Right cardiac atrium (tissue), 5 donors: ENCODE measurements around the gene ZNF629. TPM values are rescaled to one million over a fixed set of nuclear protein-coding genes. Genes with fewer than 3 reads are reported as not detected.
A peak's percentile ranks its signal among the peaks of the same experiment; 100 is the strongest.

Experiments used
- ATAC-seq, 2 donors: fragments of 200-7000 bp; cut with Tn5 transposase; one replicate each; pipeline versions ENCODE4 v1.8.0 to v1.9.1; 2020; ENCODE audit warnings: moderate library complexity in 2 of 2, mild to moderate bottlenecking in 1 of 2
- DNase-seq, 3 donors: peaks; one replicate each; pipeline ENCODE4 v3.0.0-alpha.2; 2020
- H3K27ac ChIP-seq: one replicate; pipeline ENCODE4 v1.5.1; 2013; ENCODE audit warnings: mild to moderate bottlenecking, low read length, control low read depth, moderate library complexity
- H3K27me3 ChIP-seq: one replicate; pipeline ENCODE4 v1.6.1; 2013; ENCODE audit not compliant: control insufficient read depth, insufficient read depth
- H3K4me1 ChIP-seq: one replicate; pipeline ENCODE4 v1.6.1; 2013; ENCODE audit warnings: low read length; ENCODE audit not compliant: control insufficient read depth, insufficient read depth
- H3K4me3 ChIP-seq: one replicate; pipeline ENCODE4 v1.5.1; 2013; ENCODE audit warnings: low read length, control low read depth
- H3K9me3 ChIP-seq: one replicate; pipeline ENCODE4 v1.6.1; 2013; ENCODE audit warnings: low read length; ENCODE audit not compliant: control insufficient read depth
- WGBS: extraction: QIAGEN DNeasy Blood & Tissue Kit; methylation state at CpG from one replicate; pipeline ENCODE4 v1.1.7; 2013; 5-methylcytosine and 5-hydroxymethylcytosine counted together
- intact Hi-C, 4 donors: fragments of 100-400 bp; cut with DNase I; formaldehyde crosslinking; loops; one replicate each; pipeline versions ENCODE4 v1.11.0 to v1.14.0; 2022 to 2023
- polyA plus RNA-seq: library from polyadenylated mRNA; stranded (reverse); fragments of 200-250 nt; gene quantifications from one replicate; pipeline ENCODE4 v1.2.3, GENCODE V29; 2013
- total RNA-seq, 4 donors: library from RNA; stranded (reverse); fragmentation: NEBNext Ultra II Directional; extraction: Animal tissue kit (Norgen Biotek cat#: 25700); gene quantifications; one replicate each; pipeline ENCODE4 v1.2.1, GENCODE V29; 2021
- donor health status: healthy with polysubstance abuse.
- donor health status: DM: no; HTN: yes; CAD: no.
- donor health status: DM: no; HTN: no; CAD: no.
- donor health status: DM: no; HTN: yes; CAD: no; lungs with severe emphysema.
- donor health status: DM: yes; HTN: yes; CAD: no.

The ZNF629 gene
- total and polyA plus RNA-seq, 5 donors = 15.2 to 25.1 (median 24.6) TPM

- Histone ChIP-seq H3K4me1 (peaks cover 9% of the 10 kb centered on the region), H3K9me3 (no peaks in the 10 kb centered on the region), H3K4me3 (no peak overlapping the region), H3K27me3 (no peaks in the 10 kb centered on the region), H3K27ac (no peak overlapping the region)
- DNase-seq = peak in 1 of 3 donors; percentile 56
- 78% methylated on average over 29 of the region's 29 CpGs for WGBS
- no peak for ATAC-seq
- intact Hi-C loops = loop anchor here in 1 of 4 donors (10.0 kb wide), 1 partner anchor 62 kb away; no protein-coding TSS in a partner anchor
Measured at GRCh38 chr16:30766206-30766932, 20.6 kb downstream of the ZNF629 start.

- intact Hi-C loops = loop anchor here in 1 of 4 donors (10.0 kb wide), 1 partner anchor 60 kb away; no protein-coding TSS in a partner anchor
Measured at GRCh38 chr16:30764816-30765465, 22.1 kb downstream of the ZNF629 start.

GRCh38 chr16:30764086-30764485, 22.9 kb downstream of the ZNF629 start:
- DNase-seq = peak in 1 of 3 donors; percentile 38
- Histone ChIP-seq H3K27ac (no peak overlapping the region), H3K4me3 (no peak overlapping the region), H3K27me3 (no peaks in the 10 kb centered on the region), H3K9me3 (no peaks in the 10 kb centered on the region), H3K4me1 (peaks cover 9% of the 10 kb centered on the region)
- ATAC-seq = no peak
- 91% methylated on average over 11 of the region's 11 CpGs for WGBS
- intact Hi-C loops = loop anchor here in 1 of 4 donors (10.0 kb wide), 1 partner anchor 59 kb away; no protein-coding TSS in a partner anchor

More at GRCh38 chr16:30764816-30765465, 22.1 kb downstream of the ZNF629 start:
- Histone ChIP-seq H3K4me3 (no peak overlapping the region), H3K9me3 (no peaks in the 10 kb centered on the region), H3K27me3 (no peaks in the 10 kb centered on the region), H3K4me1 (peaks cover 9% of the 10 kb centered on the region), H3K27ac (no peak overlapping the region)
- 93% methylated on average over 12 of the region's 12 CpGs for WGBS
- peak in 1 of 3 donors; percentile 26 for DNase-seq
- no peak for ATAC-seq

- H3K27me3 ChIP-seq = no peaks in the 10 kb centered on the region
- WGBS = 67% methylated on average over 15 of the region's 15 CpGs
- peak overlapping the region; percentile 91 for H3K4me3 ChIP-seq
- H3K27ac ChIP-seq = no peak overlapping the region
- DNase-seq (peak in 1 of 3 donors; percentile 37), ATAC-seq (no peak)
- intact Hi-C loops = loop anchor here in 1 of 4 donors (10.0 kb wide), 1 partner anchor 58 kb away; no protein-coding TSS in a partner anchor
- no peaks in the 10 kb centered on the region for H3K9me3 ChIP-seq
- peaks cover 9% of the 10 kb centered on the region for H3K4me1 ChIP-seq
Measured at GRCh38 chr16:30762991-30763725, 23.8 kb downstream of the ZNF629 start.

GRCh38 chr16:30761928-30762902, 24.8 kb downstream of the ZNF629 start, which contains the start of the genes CFAP119 and RNF40:
Gene CFAP119 (minus strand): TSS chr16:30762062. CDS start chr16:30761748, 314 bp downstream.
Gene RNF40 (plus strand): TSS chr16:30762322. CDS start chr16:30762546, 224 bp downstream.
- peak; percentile 96 to 98 (median 98) for DNase-seq
- H3K4me3 ChIP-seq = peak within 1 kb of the TSS; percentile 91
- intact Hi-C loops = loop anchor here in 1 of 4 donors (10.0 kb wide), 1 partner anchor 57 kb away; no protein-coding TSS in a partner anchor
- H3K4me1 ChIP-seq = peaks cover 9% of the 10 kb centered on the region
- under 1% methylated on average over 60 of the region's 60 CpGs for WGBS
- H3K9me3 ChIP-seq = no peaks in the 10 kb centered on the region
- no peaks in the 10 kb centered on the region for H3K27me3 ChIP-seq
- peak; percentile 96 to 97 for ATAC-seq
- H3K27ac ChIP-seq = peak within 1 kb of the TSS; percentile 82

- DNase-seq (peak in 1 of 3 donors; percentile 60), ATAC-seq (peak; percentile 24 to 46)
- Histone ChIP-seq H3K27me3 (no peaks in the 10 kb centered on the region), H3K9me3 (no peaks in the 10 kb centered on the region), H3K27ac (no peak overlapping the region), H3K4me1 (peaks cover 9% of the 10 kb centered on the region), H3K4me3 (peak overlapping the region; percentile 73)
- intact Hi-C loops = loop anchor here in 1 of 4 donors (10.0 kb wide), 1 partner anchor 57 kb away; no protein-coding TSS in a partner anchor
- WGBS = under 1% methylated on average over 64 of the region's 64 CpGs
Measured at GRCh38 chr16:30761427-30761927, 25.5 kb downstream of the ZNF629 start.

- peaks cover 9% of the 10 kb centered on the region for H3K4me1 ChIP-seq
- DNase-seq = peak in 1 of 3 donors; percentile 5
- peak overlapping the region; percentile 73 for H3K4me3 ChIP-seq
- no peaks in the 10 kb centered on the region for H3K27me3 ChIP-seq
- H3K27ac ChIP-seq = no peak overlapping the region
- no peak for ATAC-seq
- intact Hi-C loops = loop anchor here in 1 of 4 donors (10.0 kb wide), 1 partner anchor 56 kb away; no protein-coding TSS in a partner anchor
- WGBS = 28% methylated on average over 26 of the region's 26 CpGs
- H3K9me3 ChIP-seq = no peaks in the 10 kb centered on the region
Measured at GRCh38 chr16:30760577-30761426, 26.2 kb downstream of the ZNF629 start.

GRCh38 chr16:30760001-30760559, 26.9 kb downstream of the ZNF629 start:
- intact Hi-C loops = loop anchor here in 1 of 4 donors (10.0 kb wide), 1 partner anchor 55 kb away; no protein-coding TSS in a partner anchor
- H3K9me3 ChIP-seq = no peaks in the 10 kb centered on the region
- no peak for ATAC-seq
- H3K27me3 ChIP-seq = no peaks in the 10 kb centered on the region
- DNase-seq = peak in 1 of 3 donors; percentile 18
- H3K27ac ChIP-seq = no peak overlapping the region
- 88% methylated on average over 7 of the region's 7 CpGs for WGBS
- peaks cover 9% of the 10 kb centered on the region for H3K4me1 ChIP-seq
- H3K4me3 ChIP-seq = no peak overlapping the region
